ENCODE measurements around the gene PNPT1. TPM values are rescaled to one million over a fixed set of nuclear protein-coding genes. Genes with fewer than 3 reads are reported as not detected.

PNPT1 gene
- total and polyA plus RNA-seq, 11 donors: 10.4 to 28.7 (median 20.9) TPM

DNA sequence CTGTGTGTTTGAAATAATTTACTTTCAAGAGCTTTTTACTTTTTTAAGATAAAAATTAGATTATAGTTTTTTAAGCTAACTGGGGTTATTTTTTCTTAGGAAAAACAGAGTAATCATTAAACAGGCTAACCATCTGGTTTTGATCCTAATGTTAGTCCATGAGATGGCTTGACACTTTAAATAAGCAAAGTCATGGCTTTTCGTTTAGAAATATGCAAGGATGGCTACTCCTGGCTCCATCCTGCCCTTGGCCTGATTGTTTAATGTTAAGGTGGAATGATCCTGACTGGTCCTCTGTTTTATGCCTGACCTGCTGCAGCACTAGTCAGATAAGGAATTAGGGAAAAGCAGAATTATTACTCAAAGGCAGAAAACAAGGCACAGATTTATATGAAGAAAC is 39.7 kb upstream of the PNPT1 start:
- TF ChIP-seq POLR2A (IDR thresholded peaks at IDR 0.05): no peak
- TF ChIP-seq, protein P1, sequence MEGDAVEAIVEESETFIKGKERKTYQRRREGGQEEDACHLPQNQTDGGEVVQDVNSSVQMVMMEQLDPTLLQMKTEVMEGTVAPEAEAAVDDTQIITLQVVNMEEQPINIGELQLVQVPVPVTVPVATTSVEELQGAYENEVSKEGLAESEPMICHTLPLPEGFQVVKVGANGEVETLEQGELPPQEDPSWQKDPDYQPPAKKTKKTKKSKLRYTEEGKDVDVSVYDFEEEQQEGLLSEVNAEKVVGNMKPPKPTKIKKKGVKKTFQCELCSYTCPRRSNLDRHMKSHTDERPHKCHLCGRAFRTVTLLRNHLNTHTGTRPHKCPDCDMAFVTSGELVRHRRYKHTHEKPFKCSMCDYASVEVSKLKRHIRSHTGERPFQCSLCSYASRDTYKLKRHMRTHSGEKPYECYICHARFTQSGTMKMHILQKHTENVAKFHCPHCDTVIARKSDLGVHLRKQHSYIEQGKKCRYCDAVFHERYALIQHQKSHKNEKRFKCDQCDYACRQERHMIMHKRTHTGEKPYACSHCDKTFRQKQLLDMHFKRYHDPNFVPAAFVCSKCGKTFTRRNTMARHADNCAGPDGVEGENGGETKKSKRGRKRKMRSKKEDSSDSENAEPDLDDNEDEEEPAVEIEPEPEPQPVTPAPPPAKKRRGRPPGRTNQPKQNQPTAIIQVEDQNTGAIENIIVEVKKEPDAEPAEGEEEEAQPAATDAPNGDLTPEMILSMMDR (IDR thresholded peaks at IDR 0.05): no peak
- no peak overlapping the region for H3K4me3 ChIP-seq
- H3K4me1 ChIP-seq: peaks cover 0 to 19% (median 0%) of the 10 kb centered on the region in 12 donors
- H3K27me3 ChIP-seq: no peaks in the 10 kb centered on the region
- peak overlapping the region in 4 of 12 donors; percentile 1 to 61 (median 30) for H3K27ac ChIP-seq
- intact Hi-C loops (cut with DNase I): loop anchor here in 1 of 10 donors (2.0 kb wide), 1 partner anchor 29 kb away; no protein-coding TSS in a partner anchor
- 24 to 32% (median 26%) methylated on average over 1 of the region's 1 CpG for WGBS, 4 donors
- H3K9me3 ChIP-seq: no peaks in the 10 kb centered on the region
- peak in 1 of 4 donors; percentile 24 for ATAC-seq
- H3K36me3 ChIP-seq: no peaks in the 10 kb centered on the region
- DNase-seq: no peak

DNA sequence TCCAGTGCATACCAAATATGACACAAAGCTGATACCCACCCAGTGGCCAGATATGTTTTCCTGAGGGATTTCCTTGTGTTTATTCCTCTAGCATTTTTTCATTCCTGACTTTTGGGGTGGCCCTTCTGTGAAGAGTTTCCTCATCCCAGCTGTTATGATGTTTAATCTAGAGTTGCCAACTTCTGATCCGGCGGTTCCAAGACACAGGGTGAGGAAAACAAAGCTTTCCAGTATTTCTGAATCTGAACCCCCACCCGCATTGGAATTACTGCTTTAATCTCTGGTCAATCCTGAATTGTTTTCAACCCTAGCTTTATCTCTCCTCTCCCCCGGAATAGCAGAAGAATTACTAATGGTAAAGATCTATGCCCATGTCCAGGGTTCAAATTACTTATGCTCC is 39.2 kb upstream of the PNPT1 start:
- TF ChIP-seq POLR2A (IDR thresholded peaks at IDR 0.05): no peak
- TF ChIP-seq, protein P1 (IDR thresholded peaks at IDR 0.05): no peak
- intact Hi-C loops (cut with DNase I): loop anchor here in 1 of 10 donors (2.0 kb wide), 1 partner anchor 28 kb away; no protein-coding TSS in a partner anchor
- Histone ChIP-seq H3K9me3 (no peaks in the 10 kb centered on the region), H3K4me1 (peaks cover 0 to 19% (median 0%) of the 10 kb centered on the region in 12 donors), H3K4me3 (no peak overlapping the region), H3K27ac (peak overlapping the region in 5 of 12 donors; percentile 1 to 61 (median 19)), H3K36me3 (no peaks in the 10 kb centered on the region), H3K27me3 (no peaks in the 10 kb centered on the region)
- ATAC-seq: peak in 1 of 4 donors; percentile 20
- 47 to 66% (median 58%) methylated on average over 4 of the region's 4 CpGs for WGBS, 4 donors
- no peak for DNase-seq

DNA sequence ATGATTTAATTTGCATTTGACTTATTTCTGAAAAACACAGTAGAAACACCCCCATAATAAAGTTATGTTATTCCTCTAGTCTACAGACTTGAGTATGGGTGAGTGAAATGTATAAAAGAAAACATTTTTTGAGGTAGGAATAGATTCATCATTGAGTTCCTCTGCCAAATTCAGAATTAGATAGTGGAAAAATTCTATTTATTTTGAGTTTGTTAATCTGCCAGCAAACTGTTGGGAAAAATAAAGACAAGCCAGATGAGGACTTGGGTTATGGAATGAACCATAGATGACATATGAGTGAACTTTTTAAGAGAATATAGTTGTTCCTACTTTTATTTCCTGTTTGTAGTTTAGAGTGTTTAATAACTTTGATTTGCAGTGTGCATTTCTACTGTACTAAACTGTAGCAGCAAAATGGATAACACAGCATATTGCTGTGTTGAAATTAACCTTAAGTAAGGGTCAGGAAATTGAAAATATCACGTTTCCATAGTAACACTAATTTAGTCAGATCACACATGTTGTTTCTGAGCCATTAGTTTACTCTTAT is 35.6 kb upstream of the PNPT1 start:
- no peak for TF ChIP-seq POLR2A (IDR thresholded peaks at IDR 0.05)
- TF ChIP-seq, protein P1 (IDR thresholded peaks at IDR 0.05): no peak
- DNase-seq: no peak
- no peaks in the 10 kb centered on the region for H3K36me3 ChIP-seq
- WGBS, 4 donors: 44 to 55% (median 50%) methylated on average over 1 of the region's 1 CpG
- peaks cover 0 to 19% (median 0%) of the 10 kb centered on the region in 12 donors for H3K4me1 ChIP-seq
- H3K27ac ChIP-seq: peak overlapping the region in 3 of 12 donors; percentile 32 to 54 (median 36)
- H3K27me3 ChIP-seq: no peaks in the 10 kb centered on the region
- no peaks in the 10 kb centered on the region for H3K9me3 ChIP-seq
- ATAC-seq: peak in 1 of 4 donors; percentile 22
- intact Hi-C loops (cut with DNase I): no loop called here
- no peak overlapping the region for H3K4me3 ChIP-seq

DNA sequence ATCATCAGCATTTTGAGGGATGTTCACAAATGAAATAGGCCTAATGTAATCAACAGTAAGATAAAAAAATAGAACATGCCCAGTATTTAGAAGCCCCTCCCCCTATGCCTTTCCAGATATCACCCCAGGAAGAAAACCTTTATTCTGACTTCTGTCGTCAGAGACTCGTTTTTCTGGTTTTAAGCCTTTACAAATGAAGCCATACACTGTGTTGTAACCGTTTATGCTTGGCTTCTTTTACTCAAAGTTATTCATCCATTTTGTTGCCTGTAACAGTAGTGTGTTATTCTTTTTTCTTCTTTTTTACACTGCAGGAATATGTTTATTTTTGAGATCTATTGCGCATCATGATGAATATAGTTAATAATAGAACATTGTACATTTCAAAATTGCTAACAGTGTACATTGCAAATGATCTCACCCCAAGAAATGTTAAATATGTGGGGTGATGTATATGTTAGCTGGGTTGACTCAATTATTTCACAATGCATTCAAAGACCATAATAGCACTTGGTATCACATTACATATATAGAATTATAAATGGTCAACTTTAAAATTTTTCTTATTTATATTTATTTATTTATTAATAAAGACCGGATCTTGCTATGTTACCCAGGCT is 28.1 kb upstream of the PNPT1 start:
- Histone ChIP-seq H3K4me1 (no peaks in the 10 kb centered on the region), H3K4me3 (no peak overlapping the region), H3K9me3 (no peaks in the 10 kb centered on the region), H3K36me3 (no peaks in the 10 kb centered on the region), H3K27ac (no peak overlapping the region), H3K27me3 (no peaks in the 10 kb centered on the region)
- no peak for TF ChIP-seq POLR2A (IDR thresholded peaks at IDR 0.05)
- TF ChIP-seq, protein P1 (IDR thresholded peaks at IDR 0.05): no peak
- ATAC-seq: no peak
- intact Hi-C loops (cut with DNase I): loop anchor here in 1 of 10 donors (5.0 kb wide), 1 partner anchor 286 kb away; no protein-coding TSS in a partner anchor
- no peak for DNase-seq
- WGBS, 4 donors: 69 to 76% (median 71%) methylated on average over 5 of the region's 5 CpGs
